K562 (cell line): ENCODE data around the gene UBL7. TPM values are rescaled to one million over a fixed set of nuclear protein-coding genes. Genes with fewer than 3 reads are reported as not detected.

Source experiments
- ATAC-seq: fragments of 200-7000 bp; cut with Tn5 transposase; 3 replicates; pipeline ENCODE4 v1.9.1; 2020; ENCODE audit warnings: moderate library complexity
- BruUV-seq: library from RNA; stranded (reverse); fragments of 400-500 nt; replicated peaks from 2 replicates; lab custom pipeline; 2021; lab: Mats Ljungman, UMichigan
- CTCF ChIA-PET: fragments of 300-600 bp; formaldehyde crosslinking; extraction: SDS; loops from one replicate; lab custom pipeline; 2021; ENCODE audit warnings: low intra/inter-chr PET ratio; lab: Yijun Ruan, JAX
- POLR2A ChIA-PET: fragments of 300-600, 350-650 bp; sonication (Branson Sonifier 250); formaldehyde crosslinking; extraction: SDS; loops from one replicate; lab custom pipeline; 2021; ENCODE audit warnings: antibody characterized with exemption, inconsistent platforms; lab: Yijun Ruan, JAX
- DNase-seq, 4 experiments: peaks; one replicate each; pipeline versions ENCODE4 v3.0.0 to v3.0.0-alpha.2; 2011 to 2018; ENCODE audit warnings: low spot score in 3 of 4, mixed read lengths in 3 of 4; ENCODE audit errors: extremely low read depth in 1 of 4
- FAIRE-seq: peaks from 2 replicates; lab custom pipeline; 2011; peaks lifted over from hg19 to GRCh38; lab: Jason Lieb, UNC
- H2AFZ ChIP-seq: 2 replicates; pipeline ENCODE4 v1.6.0; 2011; ENCODE audit warnings: low read depth, low read length, control low read depth, inconsistent platforms
- H3K27ac ChIP-seq: fragments of 200-600 bp; 3 replicates; pipeline ENCODE4 v1.8.0; 2011; ENCODE audit warnings: low read depth, mild to moderate bottlenecking, control low read depth, inconsistent platforms, low read length, moderate library complexity, mixed read lengths; ENCODE audit errors: extremely low read depth
- H3K27me3 ChIP-seq, 2 experiments: fragments of 300-600 bp in 1 of 2; 2 replicates in 1 of 2; 3 replicates in 1 of 2; pipeline versions ENCODE4 v1.6.0 to v1.8.0; 2011; ENCODE audit warnings: inconsistent platforms in 2 of 2, low read length in 2 of 2, mild to moderate bottlenecking in 1 of 2, mixed read lengths in 1 of 2, moderate library complexity in 1 of 2; ENCODE audit not compliant: control insufficient read depth in 2 of 2, insufficient read depth in 2 of 2
- H3K36me3 ChIP-seq: fragments of 300-600 bp; 3 replicates; pipeline ENCODE4 v1.8.0; 2011; ENCODE audit warnings: mild to moderate bottlenecking, low read length, inconsistent platforms; ENCODE audit not compliant: control insufficient read depth, insufficient read depth
- H3K4me1 ChIP-seq, 2 experiments: fragments of 200-600 bp in 1 of 2; replicated peaks in 1 of 2; 2 replicates in 1 of 2; 3 replicates in 1 of 2; pipeline versions ENCODE4 v1.5.1 to v1.8.0; 2011; ENCODE audit warnings: inconsistent platforms in 2 of 2, low read length in 2 of 2, mild to moderate bottlenecking in 1 of 2, mixed read lengths in 1 of 2, moderate library complexity in 1 of 2; ENCODE audit not compliant: control insufficient read depth in 2 of 2, insufficient read depth in 2 of 2
- H3K4me2 ChIP-seq: 2 replicates; pipeline ENCODE4 v1.6.1; 2011; ENCODE audit warnings: low read length, control low read depth, inconsistent platforms, mixed read lengths; ENCODE audit not compliant: insufficient read depth
- H3K4me3 ChIP-seq: fragments of 200-600 bp; sonication (generic), shearing (Covaris generic); 2 replicates; pipeline ENCODE4 v1.5.1; 2016; ENCODE audit warnings: control low read depth, inconsistent platforms
- H3K79me2 ChIP-seq: fragments of 200-600 bp; 3 replicates; pipeline ENCODE4 v1.8.0; 2011; ENCODE audit warnings: low read length, inconsistent platforms; ENCODE audit not compliant: control insufficient read depth, insufficient read depth
- H3K9ac ChIP-seq, 2 experiments: 2 replicates each; pipeline versions ENCODE4 v1.6.0 to v1.6.1; 2011; ENCODE audit warnings: low read depth in 2 of 2, low read length in 2 of 2, control low read depth in 1 of 2, inconsistent platforms in 1 of 2, mild to moderate bottlenecking in 1 of 2, mixed read lengths in 1 of 2; ENCODE audit not compliant: insufficient read depth in 1 of 2
- H3K9me1 ChIP-seq: one replicate; pipeline ENCODE4 v1.6.0; 2011; ENCODE audit warnings: inconsistent platforms, mild to moderate bottlenecking, low read length, moderate library complexity; ENCODE audit not compliant: control insufficient read depth, insufficient read depth
- H3K9me3 ChIP-seq: replicated peaks from 2 replicates; pipeline ENCODE4 v1.5.1; 2011; ENCODE audit warnings: low read depth, low read length, inconsistent platforms; ENCODE audit not compliant: control insufficient read depth, insufficient read depth
- H4K20me1 ChIP-seq: replicated peaks from 2 replicates; pipeline ENCODE4 v1.6.1; 2011; ENCODE audit warnings: low read length, inconsistent platforms, mixed read lengths; ENCODE audit not compliant: control insufficient read depth, insufficient read depth
- ADNP ChIP-seq: fragments of 200-800 bp; sonication (Bioruptor generic); IDR thresholded peaks from 2 replicates; pipeline ENCODE4 v1.6.1; 2016; ENCODE audit warnings: missing genetic modification characterization, missing compliant biosample characterization
- ATF1 ChIP-seq, 2 experiments: fragments of 450-650 bp in 1 of 2; IDR thresholded peaks; 2 replicates each; pipeline ENCODE4 v1.6.1; 2016; ENCODE audit warnings: missing compliant biosample characterization in 1 of 2, missing genetic modification characterization in 1 of 2
- ELF4 ChIP-seq: fragments of 450-650 bp; formaldehyde crosslinking; IDR thresholded peaks from 2 replicates; pipeline ENCODE4 v1.4.0; 2022; ENCODE audit warnings: missing genetic modification characterization
- ESRRB ChIP-seq: fragments of 250-450 bp; sonication (Bioruptor Pico); IDR thresholded peaks from 2 replicates; pipeline ENCODE4 v1.5.0; 2020; ENCODE audit warnings: mild to moderate bottlenecking, moderate library complexity, borderline replicate concordance
- ETV6 ChIP-seq, 3 experiments: fragments of 150-350 bp in 1 of 3; sonication (generic) in 1 of 3; formaldehyde crosslinking in 1 of 3; IDR thresholded peaks; 2 replicates each; pipeline versions ENCODE4 v1.6.1 to v1.8.0; 2014 to 2022; ENCODE audit warnings: borderline replicate concordance in 2 of 3, low read depth in 2 of 3, antibody characterized with exemption in 1 of 3, low read length in 1 of 3, mild to moderate bottlenecking in 1 of 3, missing genetic modification reagents in 1 of 3
- HMG20A ChIP-seq: fragments of 450-650 bp; formaldehyde crosslinking; conservative IDR thresholded peaks from 2 replicates; pipeline ENCODE4 v1.4.0; 2020; ENCODE audit warnings: mild to moderate bottlenecking, mixed read lengths
- HOXB6 ChIP-seq: fragments of 250-450 bp; sonication (Bioruptor Pico); IDR thresholded peaks from 2 replicates; pipeline ENCODE4 v1.5.1; 2022; ENCODE audit warnings: mild to moderate bottlenecking, borderline replicate concordance
- RB1 ChIP-seq: fragments of 450-650 bp; IDR thresholded peaks from 2 replicates; pipeline ENCODE4 v1.6.1; 2017; ENCODE audit warnings: low read depth, mild to moderate bottlenecking
- SP2 ChIP-seq: IDR thresholded peaks from 2 replicates; pipeline ENCODE4 v1.6.1; 2011; ENCODE audit warnings: mild to moderate bottlenecking, low read depth, low read length, moderate library complexity; ENCODE audit not compliant: poor library complexity, severe bottlenecking; ENCODE audit errors: extremely low read depth
- XRCC5 ChIP-seq: fragments of 200-400 bp; formaldehyde crosslinking; IDR thresholded peaks from 2 replicates; pipeline ENCODE4 v1.6.1; 2017; ENCODE audit warnings: low read depth, mild to moderate bottlenecking, low read length
- ZNF436 ChIP-seq: fragments of 250-450, 450-650 bp; sonication (Bioruptor Pico); formaldehyde crosslinking; IDR thresholded peaks from 2 replicates; pipeline ENCODE4 v1.7.0; 2020; ENCODE audit warnings: mild to moderate bottlenecking
- ZNF699 ChIP-seq: fragments of 250-450 bp; sonication (Bioruptor Pico); IDR thresholded peaks from 2 replicates; pipeline ENCODE4 v1.8.0; 2021; ENCODE audit warnings: mild to moderate bottlenecking, moderate library complexity; ENCODE audit not compliant: insufficient replicate concordance
- WGBS: fragments of 100-300 bp; shearing (Covaris generic); methylation state at CpG from one replicate; pipeline ENCODE4 v1.1.6; 2016; ENCODE audit warnings: low coverage, mixed read lengths; ENCODE audit not compliant: insufficient coverage; ENCODE audit errors: missing lambda C conversion rate; 5-methylcytosine and 5-hydroxymethylcytosine counted together
- in situ Hi-C: fragments of 300-500 bp; cut with MboI; formaldehyde crosslinking; loops from 4 replicates; pipeline ENCODE4 v1.15.0; 2018; ENCODE audit warnings: inconsistent platforms, mixed read lengths
- intact Hi-C: fragments of 100-400 bp; cut with micrococcal nuclease; formaldehyde crosslinking; loops from 2 replicates; pipeline ENCODE4 v1.14.2; 2022
- polyA plus RNA-seq, 8 experiments: library from polyadenylated mRNA; depleted of rRNA in 4 of 8; stranded (reverse) in 5 of 8; unstranded in 3 of 8; fragments of >200 nt; fragmentation: Nextera tagmentation in 2 of 8; fragmentation: Illumina TruSeq in 1 of 8; extraction: Ambion mirVana in 2 of 8; extraction: Trizol in 1 of 8; gene quantifications; 2 replicates each; pipeline versions ENCODE4 v1.2.1 to v1.2.3, GENCODE V29; 2011 to 2014; ENCODE audit warnings: inconsistent platforms in 1 of 8, missing spikeins in 1 of 8
- total RNA-seq, 7 experiments: library from RNA; depleted of rRNA in 6 of 7; stranded (reverse); fragments of >200 nt in 6 of 7; fragmentation: Illumina TruSeq in 2 of 7; extraction: Trizol in 2 of 7; gene quantifications; 2 replicates each; pipeline versions ENCODE4 v1.2.1 to v1.2.3, GENCODE V29; 2011 to 2021; ENCODE audit warnings: low replicate concordance in 1 of 7
- TF ChIP-seq, protein P1 (sequence below): fragments of 250-450 bp; sonication (Bioruptor Pico); IDR thresholded peaks from 2 replicates; pipeline ENCODE4 v1.8.0; 2021; ENCODE audit warnings: borderline replicate concordance, mild to moderate bottlenecking, moderate library complexity; ENCODE audit not compliant: poor library complexity, severe bottlenecking
- TF ChIP-seq, protein P2 (sequence below): sonication (generic); formaldehyde crosslinking; IDR thresholded peaks from 2 replicates; pipeline ENCODE4 v1.8.0; 2022; ENCODE audit warnings: mild to moderate bottlenecking, missing genetic modification reagents
- TF ChIP-seq, protein P3 (sequence below): fragments of 250-450 bp; sonication (Bioruptor Pico); IDR thresholded peaks from 2 replicates; pipeline ENCODE4 v1.8.0; 2021; ENCODE audit warnings: moderate library complexity, mild to moderate bottlenecking, inconsistent platforms
- TF ChIP-seq, protein P4 (sequence below): fragments of 450-650 bp; formaldehyde crosslinking; IDR thresholded peaks from 2 replicates; pipeline ENCODE4 v1.4.0; 2020; ENCODE audit warnings: mild to moderate bottlenecking, moderate library complexity

UBL7 gene
- total and polyA plus RNA-seq, 9 of the 15 experiments (the other 6 are each of a cell fraction or from before 2014, with no cell fraction given) = 19.2 to 63.4 (median 44.9) TPM

DNA sequence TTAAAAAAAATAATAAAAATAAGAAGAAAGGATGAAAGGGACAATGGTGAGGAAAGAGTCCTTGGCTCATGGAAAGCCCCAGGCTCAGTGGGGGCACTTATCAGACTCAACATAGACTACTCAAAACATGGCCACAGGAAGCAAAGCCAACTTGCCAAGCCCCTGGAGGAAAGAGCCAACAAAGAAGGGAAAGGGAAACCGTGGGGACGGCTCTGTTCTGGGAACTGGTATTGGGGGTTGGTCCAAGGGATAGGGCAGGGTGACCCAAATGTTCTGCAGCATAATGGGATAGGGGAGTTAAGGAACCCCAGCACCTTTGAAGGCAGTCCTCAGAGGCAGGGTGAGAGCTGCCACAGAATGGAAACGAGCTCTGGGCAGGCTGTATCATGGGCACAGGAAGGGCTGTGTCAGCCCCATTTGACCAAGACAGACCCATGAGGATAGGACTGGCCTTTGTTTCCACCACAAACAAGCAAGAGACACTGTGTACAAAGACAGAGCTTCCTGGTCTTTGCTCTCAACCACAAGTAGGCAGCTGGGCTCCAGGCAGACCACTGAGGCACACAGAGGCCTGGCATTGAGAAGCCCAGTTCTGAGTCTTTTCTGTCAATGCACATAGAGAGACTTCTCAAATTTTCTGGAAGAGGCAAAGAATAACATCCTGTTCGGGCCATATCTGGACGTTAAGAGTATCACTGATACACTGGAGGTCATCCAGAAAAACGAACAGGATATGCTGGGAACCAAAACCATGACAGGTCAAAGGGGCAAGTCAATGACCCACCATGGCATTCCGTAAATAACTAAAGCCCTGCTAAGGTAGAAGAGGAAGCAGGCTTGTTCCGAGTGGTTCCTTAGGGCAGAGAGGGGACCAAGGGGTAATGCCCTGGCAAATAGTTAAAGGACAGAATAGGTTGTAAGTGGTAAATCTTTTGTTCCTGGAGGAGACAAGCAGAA lies 16.6 kb downstream of the UBL7 start:
- Histone ChIP-seq H3K9me1 (no peaks in the 10 kb centered on the region), H2AFZ (no peak overlapping the region), H3K36me3 (peaks cover 32% of the 10 kb centered on the region; the same call in 2 of the 3 replicates), H3K4me2 (no peak overlapping the region), H3K9me3 (no peaks in the 10 kb centered on the region), H3K4me1 (peaks cover 0 to 7% of the 10 kb centered on the region in 2 experiments; a peak in 4 of 5 replicates), H3K9ac (no peak overlapping the region; a peak in 1 of 4 replicates), H4K20me1 (no peaks in the 10 kb centered on the region), H3K27me3 (no peaks in the 10 kb centered on the region), H3K27ac (no peak overlapping the region), H3K4me3 (no peak overlapping the region), H3K79me2 (no peaks in the 10 kb centered on the region)
- no TSS peak for BruUV-seq
- FAIRE-seq (no peak), DNase-seq (no peak), ATAC-seq (no peak)
- intact Hi-C loops (no loop called here), in situ Hi-C loops (no loop called here)
- ChIA-PET POLR2A (no interaction called here), CTCF (no interaction called here)
- WGBS = 41% methylated on average over 8 of the region's 8 CpGs
- TF ChIP-seq HOXB6 (CRISPR knock-in tag) = no peak
- no peak for TF ChIP-seq ZNF699 (CRISPR knock-in tag)
- TF ChIP-seq ZNF436 (CRISPR knock-in tag) = no peak
- no peak for TF ChIP-seq ELF4 (CRISPR knock-in tag)
- TF ChIP-seq ESRRB (CRISPR knock-in tag) = no peak
- TF ChIP-seq, protein P1, sequence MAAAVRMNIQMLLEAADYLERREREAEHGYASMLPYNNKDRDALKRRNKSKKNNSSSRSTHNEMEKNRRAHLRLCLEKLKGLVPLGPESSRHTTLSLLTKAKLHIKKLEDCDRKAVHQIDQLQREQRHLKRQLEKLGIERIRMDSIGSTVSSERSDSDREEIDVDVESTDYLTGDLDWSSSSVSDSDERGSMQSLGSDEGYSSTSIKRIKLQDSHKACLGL (CRISPR knock-in tag) = no peak
- TF ChIP-seq, protein P2, sequence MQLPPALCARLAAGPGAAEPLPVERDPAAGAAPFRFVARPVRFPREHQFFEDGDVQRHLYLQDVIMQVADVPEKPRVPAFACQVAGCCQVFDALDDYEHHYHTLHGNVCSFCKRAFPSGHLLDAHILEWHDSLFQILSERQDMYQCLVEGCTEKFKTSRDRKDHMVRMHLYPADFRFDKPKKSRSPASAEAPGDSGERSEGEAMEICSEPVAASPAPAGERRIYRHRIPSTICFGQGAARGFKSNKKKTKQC = no peak
- TF ChIP-seq SP2 = no peak
- no peak for TF ChIP-seq XRCC5
- TF ChIP-seq ADNP (tag) = no peak
- TF ChIP-seq, protein P3, sequence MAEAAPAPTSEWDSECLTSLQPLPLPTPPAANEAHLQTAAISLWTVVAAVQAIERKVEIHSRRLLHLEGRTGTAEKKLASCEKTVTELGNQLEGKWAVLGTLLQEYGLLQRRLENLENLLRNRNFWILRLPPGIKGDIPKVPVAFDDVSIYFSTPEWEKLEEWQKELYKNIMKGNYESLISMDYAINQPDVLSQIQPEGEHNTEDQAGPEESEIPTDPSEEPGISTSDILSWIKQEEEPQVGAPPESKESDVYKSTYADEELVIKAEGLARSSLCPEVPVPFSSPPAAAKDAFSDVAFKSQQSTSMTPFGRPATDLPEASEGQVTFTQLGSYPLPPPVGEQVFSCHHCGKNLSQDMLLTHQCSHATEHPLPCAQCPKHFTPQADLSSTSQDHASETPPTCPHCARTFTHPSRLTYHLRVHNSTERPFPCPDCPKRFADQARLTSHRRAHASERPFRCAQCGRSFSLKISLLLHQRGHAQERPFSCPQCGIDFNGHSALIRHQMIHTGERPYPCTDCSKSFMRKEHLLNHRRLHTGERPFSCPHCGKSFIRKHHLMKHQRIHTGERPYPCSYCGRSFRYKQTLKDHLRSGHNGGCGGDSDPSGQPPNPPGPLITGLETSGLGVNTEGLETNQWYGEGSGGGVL = no peak
- no peak for TF ChIP-seq ETV6 (IDR thresholded peaks at IDR 0.05; ENCODE audit: borderline replicate concordance in 1 of 2, low read depth in 2 of 2, low read length in 1 of 2)
- no peak for TF ChIP-seq ETV6 (CRISPR knock-in tag; IDR thresholded peaks at IDR 0.05; ENCODE audit: borderline replicate concordance)
- TF ChIP-seq, protein P4, sequence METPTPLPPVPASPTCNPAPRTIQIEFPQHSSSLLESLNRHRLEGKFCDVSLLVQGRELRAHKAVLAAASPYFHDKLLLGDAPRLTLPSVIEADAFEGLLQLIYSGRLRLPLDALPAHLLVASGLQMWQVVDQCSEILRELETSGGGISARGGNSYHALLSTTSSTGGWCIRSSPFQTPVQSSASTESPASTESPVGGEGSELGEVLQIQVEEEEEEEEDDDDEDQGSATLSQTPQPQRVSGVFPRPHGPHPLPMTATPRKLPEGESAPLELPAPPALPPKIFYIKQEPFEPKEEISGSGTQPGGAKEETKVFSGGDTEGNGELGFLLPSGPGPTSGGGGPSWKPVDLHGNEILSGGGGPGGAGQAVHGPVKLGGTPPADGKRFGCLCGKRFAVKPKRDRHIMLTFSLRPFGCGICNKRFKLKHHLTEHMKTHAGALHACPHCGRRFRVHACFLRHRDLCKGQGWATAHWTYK (CRISPR knock-in tag) = no peak
- TF ChIP-seq HMG20A (CRISPR knock-in tag) = no peak
- TF ChIP-seq RB1 = no peak
- no peak for TF ChIP-seq ATF1 (CRISPR knock-in tag; IDR thresholded peaks at IDR 0.05)
- no peak for TF ChIP-seq ATF1 (tag; IDR thresholded peaks at IDR 0.05)
